GM12878 (cell line): ENCODE measurements around the gene AHNAK. TPM values are rescaled to one million over a fixed set of nuclear protein-coding genes. Genes with fewer than 3 reads are reported as not detected.

Source experiments
- ATF3 ChIP-seq: IDR thresholded peaks from 2 replicates; pipeline ENCODE4 v1.6.1; 2011; ENCODE audit warnings: low read depth, mild to moderate bottlenecking, low read length, moderate library complexity, borderline replicate concordance; ENCODE audit errors: extremely low read depth
- CBX5 ChIP-seq: sonication (generic); IDR thresholded peaks from 2 replicates; pipeline ENCODE4 v1.6.1; 2016; ENCODE audit warnings: low read depth, moderate library complexity, mild to moderate bottlenecking, inconsistent platforms
- NFXL1 ChIP-seq: fragments of 450-650 bp; IDR thresholded peaks from 2 replicates; pipeline ENCODE4 v1.6.1; 2017; ENCODE audit warnings: antibody characterized with exemption, mild to moderate bottlenecking, borderline replicate concordance
- NR2C2 ChIP-seq: IDR thresholded peaks from 2 replicates; pipeline ENCODE4 v1.6.1; 2011; ENCODE audit warnings: borderline replicate concordance, low read depth; ENCODE audit not compliant: control insufficient read depth, insufficient read length
- SMARCA5 ChIP-seq: fragments of 450-650 bp; IDR thresholded peaks from 2 replicates; pipeline ENCODE4 v1.6.1; 2017; ENCODE audit warnings: mild to moderate bottlenecking
- polyA plus RNA-seq, 11 experiments: library from polyadenylated mRNA; depleted of rRNA in 4 of 11; unstranded in 6 of 11; stranded (reverse) in 5 of 11; fragments of >200 nt; fragmentation: Nextera tagmentation in 4 of 11; fragmentation: Illumina TruSeq in 1 of 11; extraction: Ambion mirVana in 4 of 11; extraction: Trizol in 1 of 11; gene quantifications; 1 replicate in 1 of 11; 2 replicates in 10 of 11; pipeline versions ENCODE4 v1.2.1 to v1.2.3, GENCODE V29; 2011 to 2016; ENCODE audit warnings: inconsistent platforms in 2 of 11, missing spikeins in 2 of 11, low read depth in 1 of 11
- total RNA-seq, 4 experiments: library from RNA; depleted of rRNA in 3 of 4; stranded (reverse); fragments of >200 nt in 3 of 4; fragmentation: Illumina TruSeq in 1 of 4; extraction: Trizol in 1 of 4; gene quantifications; 2 replicates each; pipeline versions ENCODE4 v1.2.1 to v1.2.3, GENCODE V29; 2013 to 2021
- TF ChIP-seq, protein P1 (sequence below): fragments of 150-350 bp; IDR thresholded peaks from 2 replicates; pipeline ENCODE4 v1.6.1; 2016; ENCODE audit warnings: low read depth, low read length

Gene AHNAK
- total and polyA plus RNA-seq, 10 of the 15 experiments (the other 5 are each of a cell fraction or from before 2014, with no cell fraction given), result 0.76 to 90.3 (median 19.4) TPM

DNA sequence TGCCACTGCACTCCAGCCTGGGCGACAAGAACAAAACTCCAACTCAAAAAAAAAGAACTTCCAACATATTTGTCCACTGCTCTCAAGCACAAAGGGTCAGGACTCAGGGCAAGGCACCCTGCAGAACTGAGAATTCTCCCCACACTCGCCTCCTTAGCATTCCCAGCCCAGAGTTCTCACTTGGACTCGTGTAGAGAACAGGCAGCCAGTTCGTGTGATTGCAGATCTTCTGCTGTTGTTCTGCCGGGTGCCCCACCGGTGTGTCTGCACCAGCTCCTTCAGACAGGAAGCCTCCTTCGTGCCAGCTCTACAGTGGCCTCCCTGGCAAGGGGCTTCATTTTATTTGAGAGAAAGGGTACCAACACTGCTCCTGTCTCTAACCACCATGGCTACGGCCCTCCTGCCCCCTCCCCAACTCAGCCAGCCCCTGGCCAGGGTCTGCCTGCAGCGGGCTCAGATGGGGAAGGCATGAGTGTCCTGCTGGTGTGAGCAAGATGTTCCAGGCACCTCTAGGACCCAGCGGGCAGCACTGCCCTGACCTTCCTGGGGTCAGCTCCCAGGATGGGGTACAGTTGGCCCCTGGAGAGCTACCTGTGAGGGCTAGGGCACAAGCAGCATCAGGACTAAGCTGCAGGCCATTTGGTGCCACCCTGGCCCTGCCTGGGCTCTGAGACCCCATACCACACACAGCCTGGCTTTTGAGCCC is 147.3 kb downstream of the AHNAK start (continued):
- TF ChIP-seq, protein P1, sequence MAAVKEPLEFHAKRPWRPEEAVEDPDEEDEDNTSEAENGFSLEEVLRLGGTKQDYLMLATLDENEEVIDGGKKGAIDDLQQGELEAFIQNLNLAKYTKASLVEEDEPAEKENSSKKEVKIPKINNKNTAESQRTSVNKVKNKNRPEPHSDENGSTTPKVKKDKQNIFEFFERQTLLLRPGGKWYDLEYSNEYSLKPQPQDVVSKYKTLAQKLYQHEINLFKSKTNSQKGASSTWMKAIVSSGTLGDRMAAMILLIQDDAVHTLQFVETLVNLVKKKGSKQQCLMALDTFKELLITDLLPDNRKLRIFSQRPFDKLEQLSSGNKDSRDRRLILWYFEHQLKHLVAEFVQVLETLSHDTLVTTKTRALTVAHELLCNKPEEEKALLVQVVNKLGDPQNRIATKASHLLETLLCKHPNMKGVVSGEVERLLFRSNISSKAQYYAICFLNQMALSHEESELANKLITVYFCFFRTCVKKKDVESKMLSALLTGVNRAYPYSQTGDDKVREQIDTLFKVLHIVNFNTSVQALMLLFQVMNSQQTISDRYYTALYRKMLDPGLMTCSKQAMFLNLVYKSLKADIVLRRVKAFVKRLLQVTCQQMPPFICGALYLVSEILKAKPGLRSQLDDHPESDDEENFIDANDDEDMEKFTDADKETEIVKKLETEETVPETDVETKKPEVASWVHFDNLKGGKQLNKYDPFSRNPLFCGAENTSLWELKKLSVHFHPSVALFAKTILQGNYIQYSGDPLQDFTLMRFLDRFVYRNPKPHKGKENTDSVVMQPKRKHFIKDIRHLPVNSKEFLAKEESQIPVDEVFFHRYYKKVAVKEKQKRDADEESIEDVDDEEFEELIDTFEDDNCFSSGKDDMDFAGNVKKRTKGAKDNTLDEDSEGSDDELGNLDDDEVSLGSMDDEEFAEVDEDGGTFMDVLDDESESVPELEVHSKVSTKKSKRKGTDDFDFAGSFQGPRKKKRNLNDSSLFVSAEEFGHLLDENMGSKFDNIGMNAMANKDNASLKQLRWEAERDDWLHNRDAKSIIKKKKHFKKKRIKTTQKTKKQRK, result no peak
- TF ChIP-seq NFXL1, result no peak
- TF ChIP-seq ATF3, result no peak
- no peak for TF ChIP-seq SMARCA5
- TF ChIP-seq CBX5, result no peak
- no peak for TF ChIP-seq NR2C2
